Hematopoietic multipotent progenitor cell treated with erythropoietin and hydrocortisone succinate and interleukin-3 and kit ligand, for 8 days (in vitro differentiated cells): ENCODE results near the gene COL5A2.

Source experiments
- DNase-seq: peaks from one replicate; pipeline ENCODE4 v3.0.0-alpha.2; 2015

The COL5A2 gene

GRCh38 chr2:189096769-189097447 is 82.7 kb downstream of the COL5A2 start:
- no peak for DNase-seq

- DNase-seq = no peak
These were observed 84.5 kb downstream of the COL5A2 start for GRCh38 chr2:189095101-189095500.

- no peak for DNase-seq
These were observed 86.6 kb downstream of the COL5A2 start for GRCh38 chr2:189092936-189093335.

GRCh38 chr2:189091253-189091652 is 88.3 kb downstream of the COL5A2 start:
- no peak for DNase-seq

GRCh38 chr2:189088591-189089205 is 90.9 kb downstream of the COL5A2 start:
- DNase-seq = no peak

- DNase-seq = no peak
These were observed 92.9 kb downstream of the COL5A2 start for GRCh38 chr2:189086710-189087109.

GRCh38 chr2:189086250-189086649 is 93.3 kb downstream of the COL5A2 start:
- DNase-seq = no peak

GRCh38 chr2:189083606-189084005 is 96.0 kb downstream of the COL5A2 start:
- no peak for DNase-seq

- DNase-seq = no peak
These were observed 96.5 kb downstream of the COL5A2 start for GRCh38 chr2:189083106-189083505.

GRCh38 chr2:189082376-189082975 is 97.1 kb downstream of the COL5A2 start:
- no peak for DNase-seq

GRCh38 chr2:189076572-189076971 is 103.0 kb downstream of the COL5A2 start:
- DNase-seq = no peak

- no peak for DNase-seq
These were observed 103.4 kb downstream of the COL5A2 start for GRCh38 chr2:189076120-189076519.

GRCh38 chr2:189074506-189074905 is 105.1 kb downstream of the COL5A2 start:
- DNase-seq = no peak

- no peak for DNase-seq
These were observed 107.5 kb downstream of the COL5A2 start for GRCh38 chr2:189072036-189072435.

GRCh38 chr2:189069855-189070619 is 109.5 kb downstream of the COL5A2 start:
- no peak for DNase-seq

GRCh38 chr2:189066037-189066436 is 113.5 kb downstream of the COL5A2 start:
- DNase-seq = no peak

- DNase-seq = no peak
These were observed 119.4 kb downstream of the COL5A2 start for GRCh38 chr2:189060096-189060642.

GRCh38 chr2:189057316-189057715 is 122.2 kb downstream of the COL5A2 start:
- no peak for DNase-seq

- DNase-seq = no peak
These were observed 123.1 kb downstream of the COL5A2 start for GRCh38 chr2:189056200-189057106.

GRCh38 chr2:189050165-189050712 is 129.3 kb downstream of the COL5A2 start:
- DNase-seq = no peak

GRCh38 chr2:189049709-189050164 is 129.8 kb downstream of the COL5A2 start:
- DNase-seq = no peak

- no peak for DNase-seq
These were observed 131.4 kb downstream of the COL5A2 start for GRCh38 chr2:189048189-189048588.
